Upper lobe of left lung (tissue), 6 donors: Measurements from ENCODE around the gene ABLIM3. TPM values are rescaled to one million over a fixed set of nuclear protein-coding genes. Genes with fewer than 3 reads are reported as not detected.

Experiments
- ATAC-seq, 2 donors: fragments of 200-7000 bp; cut with Tn5 transposase; one replicate each; pipeline ENCODE4 v1.9.1; 2022; ENCODE audit warnings: mild to moderate bottlenecking in 2 of 2, moderate library complexity in 2 of 2; ENCODE audit not compliant: low FRiP score in 2 of 2
- DNase-seq, 2 donors: peaks; one replicate each; pipeline ENCODE4 v3.0.0-alpha.2; 2019 to 2020
- H3K27ac ChIP-seq, 4 donors: fragments of 200-600 bp; sonication (generic); one replicate each; pipeline ENCODE4 v1.5.1; 2016 to 2019
- H3K27me3 ChIP-seq, 4 donors: fragments of 200-600 bp; sonication (generic); one replicate each; pipeline ENCODE4 v1.5.1; 2017 to 2019
- H3K36me3 ChIP-seq, 4 donors: fragments of 200-600 bp; sonication (generic); one replicate each; pipeline ENCODE4 v1.5.1; 2016 to 2019
- H3K4me1 ChIP-seq, 4 donors: fragments of 200-600 bp; sonication (generic); one replicate each; pipeline ENCODE4 v1.5.1; 2018 to 2019
- H3K4me3 ChIP-seq, 4 donors: fragments of 200-600 bp; sonication (generic); one replicate each; pipeline ENCODE4 v1.5.1; 2017 to 2019; ENCODE audit warnings: mild to moderate bottlenecking in 2 of 4, moderate library complexity in 1 of 4
- H3K9me3 ChIP-seq, 4 donors: fragments of 200-600 bp; sonication (generic); one replicate each; pipeline ENCODE4 v1.5.1; 2018 to 2019
- CTCF ChIP-seq, 6 experiments: fragments of 450-650 bp in 4 of 6; fragments of 200-600 bp in 2 of 6; sonication (generic) in 2 of 6; IDR thresholded peaks; one replicate each; pipeline ENCODE4 v1.5.1; 2016 to 2019; ENCODE audit warnings: antibody characterized with exemption in 6 of 6
- EP300 ChIP-seq, 4 donors: sonication (generic); formaldehyde crosslinking; IDR thresholded peaks; one replicate each; pipeline ENCODE4 v1.5.1; 2017; ENCODE audit warnings: antibody characterized with exemption in 4 of 4, control low read depth in 2 of 4
- POLR2A ChIP-seq, 4 donors: fragments of 450-650 bp; IDR thresholded peaks; one replicate each; pipeline ENCODE4 v1.5.1; 2016 to 2017; ENCODE audit warnings: antibody characterized with exemption in 4 of 4, mild to moderate bottlenecking in 2 of 4
- POLR2AphosphoS5 ChIP-seq, 2 donors: sonication (generic); formaldehyde crosslinking; IDR thresholded peaks; one replicate each; pipeline ENCODE4 v1.5.1; 2017; ENCODE audit warnings: antibody characterized with exemption in 2 of 2
- WGBS, 2 donors: methylation state at CpG; one replicate each; pipeline ENCODE4 v1.1.5; 2017 to 2018; 5-methylcytosine and 5-hydroxymethylcytosine counted together
- total RNA-seq, 6 donors: library from RNA; depleted of rRNA in 4 of 6; stranded (reverse); fragments of >200 nt in 4 of 6; gene quantifications; one replicate each; pipeline versions ENCODE4 v1.1.0 to v1.2.1, GENCODE V29; 2016 to 2021
- donor health status: DM: no; HTN: no; CAD: no; lungs with moderate emphysema.
- donor health status: DM: no; HTN: yes; CAD: no; lungs with severe emphysema.

The ABLIM3 gene
- total RNA-seq, 6 donors from 2014 or later = 7.2 to 38.0 (median 21.0) TPM

- WGBS, 2 donors = 70 to 77% methylated on average over 6 of the region's 6 CpGs
Observed at GRCh38 chr5:149309354-149309753, 168.1 kb downstream of the ABLIM3 start.

More at GRCh38 chr5:149309354-149309753, 168.1 kb downstream of the ABLIM3 start:
- Histone ChIP-seq H3K9me3 (no peaks in the 10 kb centered on the region), H3K4me3 (no peak overlapping the region), H3K27me3 (no peaks in the 10 kb centered on the region), H3K36me3 (peaks cover 0 to 22% (median 1%) of the 10 kb centered on the region in 4 donors), H3K4me1 (peaks cover 5 to 16% (median 10%) of the 10 kb centered on the region in 4 donors), H3K27ac (peak overlapping the region in 3 of 4 donors; percentile 13 to 50 (median 47))
- no peak for TF ChIP-seq EP300 (IDR thresholded peaks at IDR 0.05)
- no peak for TF ChIP-seq POLR2A (IDR thresholded peaks at IDR 0.05)
- TF ChIP-seq POLR2AphosphoS5 (IDR thresholded peaks at IDR 0.05) = no peak
- TF ChIP-seq CTCF (IDR thresholded peaks at IDR 0.05) = no peak
- DNase-seq = no peak
- no peak for ATAC-seq

Other genes starting within 250 kb of the ABLIM3 start
- 1 to 10 TPM in 3 of 6 donors, under 1 TPM in 3; under 0.01 to 3.1 (median 1.2) TPM for gene SH3TC2, start 78.4 kb upstream of the ABLIM3 start, total RNA-seq
- gene AFAP1L1, start 130.4 kb downstream of the ABLIM3 start, total RNA-seq = 10 to 100 TPM; 15.1 to 40.8 (median 26.5) TPM
- gene GRPEL2, start 204.0 kb downstream of the ABLIM3 start, total RNA-seq = 10 to 100 TPM in 4 of 6 donors, 1 to 10 TPM in 2; 7.3 to 22.1 (median 12.9) TPM
- gene PCYOX1L, start 216.6 kb downstream of the ABLIM3 start, total RNA-seq = 10 to 100 TPM in 1 of 6 donors, 1 to 10 TPM in 5; 3.2 to 10.1 (median 5.0) TPM
- 1 to 10 TPM in 1 of 6 donors, not detected in 5; 2.4 TPM for gene IL17B, start 237.8 kb downstream of the ABLIM3 start, total RNA-seq